ENCODE data around the gene ADAMTS12. TPM values are rescaled to one million over a fixed set of nuclear protein-coding genes. Genes with fewer than 3 reads are reported as not detected.

Gene ADAMTS12
- total and polyA plus RNA-seq, 9 of the 15 experiments (the other 6 are each of a cell fraction or from before 2014, with no cell fraction given) = 0.11 TPM; not detected in 8

GRCh38 chr5:33588654-33589372 lies 303.0 kb downstream of the ADAMTS12 start (continued):
- TF ChIP-seq, protein P1, sequence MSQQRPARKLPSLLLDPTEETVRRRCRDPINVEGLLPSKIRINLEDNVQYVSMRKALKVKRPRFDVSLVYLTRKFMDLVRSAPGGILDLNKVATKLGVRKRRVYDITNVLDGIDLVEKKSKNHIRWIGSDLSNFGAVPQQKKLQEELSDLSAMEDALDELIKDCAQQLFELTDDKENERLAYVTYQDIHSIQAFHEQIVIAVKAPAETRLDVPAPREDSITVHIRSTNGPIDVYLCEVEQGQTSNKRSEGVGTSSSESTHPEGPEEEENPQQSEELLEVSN (IDR thresholded peaks at IDR 0.05; ENCODE audit: borderline replicate concordance in 1 of 2, extremely low read depth in 1 of 2, insufficient read depth in 1 of 2, insufficient read length in 1 of 2, low read depth in 1 of 2, low read length in 1 of 2, poor library complexity in 1 of 2, severe bottlenecking in 1 of 2) = peak in 1 of 2 experiments; percentile 46
- no peak for TF ChIP-seq ETV1 (tag; conservative IDR thresholded peaks at IDR 0.05; ENCODE audit: low read depth)
- TF ChIP-seq, protein P2, sequence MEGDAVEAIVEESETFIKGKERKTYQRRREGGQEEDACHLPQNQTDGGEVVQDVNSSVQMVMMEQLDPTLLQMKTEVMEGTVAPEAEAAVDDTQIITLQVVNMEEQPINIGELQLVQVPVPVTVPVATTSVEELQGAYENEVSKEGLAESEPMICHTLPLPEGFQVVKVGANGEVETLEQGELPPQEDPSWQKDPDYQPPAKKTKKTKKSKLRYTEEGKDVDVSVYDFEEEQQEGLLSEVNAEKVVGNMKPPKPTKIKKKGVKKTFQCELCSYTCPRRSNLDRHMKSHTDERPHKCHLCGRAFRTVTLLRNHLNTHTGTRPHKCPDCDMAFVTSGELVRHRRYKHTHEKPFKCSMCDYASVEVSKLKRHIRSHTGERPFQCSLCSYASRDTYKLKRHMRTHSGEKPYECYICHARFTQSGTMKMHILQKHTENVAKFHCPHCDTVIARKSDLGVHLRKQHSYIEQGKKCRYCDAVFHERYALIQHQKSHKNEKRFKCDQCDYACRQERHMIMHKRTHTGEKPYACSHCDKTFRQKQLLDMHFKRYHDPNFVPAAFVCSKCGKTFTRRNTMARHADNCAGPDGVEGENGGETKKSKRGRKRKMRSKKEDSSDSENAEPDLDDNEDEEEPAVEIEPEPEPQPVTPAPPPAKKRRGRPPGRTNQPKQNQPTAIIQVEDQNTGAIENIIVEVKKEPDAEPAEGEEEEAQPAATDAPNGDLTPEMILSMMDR (IDR thresholded peaks at IDR 0.05 in 2 of 3, conservative IDR thresholded peaks at IDR 0.05 in 1 of 3; ENCODE audit: insufficient read depth in 2 of 3, low read depth in 1 of 3, low read length in 3 of 3) = peak; percentile 70 to 91 (median 76)
- TF ChIP-seq CREM (IDR thresholded peaks at IDR 0.05; ENCODE audit: low read depth) = peak; percentile 27; the same call in 1 of the 2 replicates
- TF ChIP-seq CTCFL (IDR thresholded peaks at IDR 0.05; ENCODE audit: borderline replicate concordance, insufficient read depth, low read depth, low read length, poor library complexity, severe bottlenecking) = peak; percentile 95
- no peak for TF ChIP-seq MAZ (CRISPR knock-in tag; conservative IDR thresholded peaks at IDR 0.05 in 1 of 2, IDR thresholded peaks at IDR 0.05 in 1 of 2)
- TF ChIP-seq CBFA2T3 (IDR thresholded peaks at IDR 0.05) = 0 out of 2 replicates have a peak, but pooled peaks have one; percentile 10
- TF ChIP-seq L3MBTL2 (IDR thresholded peaks at IDR 0.05) = peak; percentile 60; the same call in 1 of the 2 replicates
- TF ChIP-seq CBX3 (IDR thresholded peaks at IDR 0.05; ENCODE audit: borderline replicate concordance in 1 of 2, low read length in 2 of 2) = peak in 1 of 2 experiments; percentile 66; a peak in 1 of 3 replicates
- TF ChIP-seq, protein P3, sequence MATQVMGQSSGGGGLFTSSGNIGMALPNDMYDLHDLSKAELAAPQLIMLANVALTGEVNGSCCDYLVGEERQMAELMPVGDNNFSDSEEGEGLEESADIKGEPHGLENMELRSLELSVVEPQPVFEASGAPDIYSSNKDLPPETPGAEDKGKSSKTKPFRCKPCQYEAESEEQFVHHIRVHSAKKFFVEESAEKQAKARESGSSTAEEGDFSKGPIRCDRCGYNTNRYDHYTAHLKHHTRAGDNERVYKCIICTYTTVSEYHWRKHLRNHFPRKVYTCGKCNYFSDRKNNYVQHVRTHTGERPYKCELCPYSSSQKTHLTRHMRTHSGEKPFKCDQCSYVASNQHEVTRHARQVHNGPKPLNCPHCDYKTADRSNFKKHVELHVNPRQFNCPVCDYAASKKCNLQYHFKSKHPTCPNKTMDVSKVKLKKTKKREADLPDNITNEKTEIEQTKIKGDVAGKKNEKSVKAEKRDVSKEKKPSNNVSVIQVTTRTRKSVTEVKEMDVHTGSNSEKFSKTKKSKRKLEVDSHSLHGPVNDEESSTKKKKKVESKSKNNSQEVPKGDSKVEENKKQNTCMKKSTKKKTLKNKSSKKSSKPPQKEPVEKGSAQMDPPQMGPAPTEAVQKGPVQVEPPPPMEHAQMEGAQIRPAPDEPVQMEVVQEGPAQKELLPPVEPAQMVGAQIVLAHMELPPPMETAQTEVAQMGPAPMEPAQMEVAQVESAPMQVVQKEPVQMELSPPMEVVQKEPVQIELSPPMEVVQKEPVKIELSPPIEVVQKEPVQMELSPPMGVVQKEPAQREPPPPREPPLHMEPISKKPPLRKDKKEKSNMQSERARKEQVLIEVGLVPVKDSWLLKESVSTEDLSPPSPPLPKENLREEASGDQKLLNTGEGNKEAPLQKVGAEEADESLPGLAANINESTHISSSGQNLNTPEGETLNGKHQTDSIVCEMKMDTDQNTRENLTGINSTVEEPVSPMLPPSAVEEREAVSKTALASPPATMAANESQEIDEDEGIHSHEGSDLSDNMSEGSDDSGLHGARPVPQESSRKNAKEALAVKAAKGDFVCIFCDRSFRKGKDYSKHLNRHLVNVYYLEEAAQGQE (IDR thresholded peaks at IDR 0.05; ENCODE audit: borderline replicate concordance) = peak; percentile 39; the same call in 1 of the 2 replicates
- TF ChIP-seq, protein P3 (CRISPR knock-in tag; IDR thresholded peaks at IDR 0.05; ENCODE audit: low read depth) = no peak
- peak; percentile 13; the same call in 1 of the 2 replicates for TF ChIP-seq ATF7 (IDR thresholded peaks at IDR 0.05)
